ENCODE data around the gene STN1.

Gene STN1

DNA sequence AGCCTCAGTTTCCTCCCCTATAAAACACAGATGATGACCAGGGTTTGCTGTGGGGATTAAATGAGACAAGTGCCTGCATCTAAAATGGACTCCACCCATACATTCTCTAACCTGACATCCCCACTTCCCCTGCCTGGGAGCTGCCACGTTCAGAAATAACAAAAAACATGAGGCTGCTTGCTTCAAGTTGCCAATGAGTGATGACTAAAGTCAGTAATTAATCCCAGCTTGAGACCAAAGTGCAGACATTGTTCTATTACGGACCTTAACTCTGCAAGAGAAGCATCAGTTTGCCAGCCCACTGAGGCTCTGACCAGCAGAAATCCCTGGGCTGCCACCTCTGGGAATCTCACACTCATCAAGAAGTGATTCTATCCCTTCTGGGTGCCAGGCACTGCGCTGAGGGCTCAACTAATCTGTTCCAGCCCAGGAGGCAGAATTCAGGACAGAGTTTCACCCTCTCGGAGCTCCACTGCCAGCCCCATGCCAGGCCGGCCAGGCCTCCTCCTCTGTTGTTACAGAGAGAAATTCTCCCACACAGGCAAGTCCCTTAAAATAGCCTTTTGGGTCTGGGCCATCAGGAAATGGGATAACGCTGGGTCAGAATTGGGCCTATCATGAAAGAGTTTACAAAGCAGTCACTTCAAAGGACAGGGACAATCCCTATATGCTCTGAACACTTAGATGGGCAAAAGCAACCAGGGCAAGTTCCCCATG, 74.0 kb downstream of the STN1 start:
- DNase-seq (ENCODE audit: low spot score), result no peak

DNA sequence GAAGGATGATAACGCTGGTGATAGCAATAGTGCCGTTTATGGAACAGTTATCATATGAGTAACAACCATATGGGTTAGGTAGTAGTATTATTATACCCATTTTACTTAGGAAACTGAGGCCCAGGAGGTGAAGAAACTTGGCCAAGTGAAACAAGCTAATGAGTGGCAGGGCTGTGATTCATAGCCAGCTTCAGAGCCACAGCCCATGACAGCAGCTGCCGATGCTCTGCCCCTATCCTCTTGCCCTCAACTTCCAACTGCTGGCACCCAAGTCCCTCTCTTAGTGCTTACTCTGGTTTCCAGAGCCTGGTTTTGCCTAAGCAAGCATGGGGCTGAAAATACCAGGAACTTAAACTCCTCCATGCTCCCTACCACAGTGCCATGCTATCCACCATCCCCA, 74.9 kb downstream of the STN1 start:
- no peak for DNase-seq (ENCODE audit: low spot score)

DNA sequence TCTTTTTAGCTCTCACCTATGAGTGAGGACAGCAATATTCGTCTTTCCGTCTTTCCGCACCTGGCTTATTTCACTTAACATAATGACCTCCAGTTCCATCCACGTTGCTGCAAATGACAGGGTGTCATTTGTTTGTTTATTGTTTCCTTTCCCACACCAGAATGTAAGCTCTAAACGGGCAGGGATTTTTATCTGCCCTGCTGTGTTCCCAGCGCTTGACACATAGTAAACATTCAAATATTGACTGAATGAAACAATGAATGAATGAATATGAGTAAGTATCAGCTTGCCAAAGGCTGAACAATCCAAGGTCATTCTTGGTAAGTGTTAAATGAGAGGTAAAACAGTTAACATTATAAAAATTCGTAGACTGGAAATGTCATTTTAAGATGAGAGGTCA, 75.4 kb downstream of the STN1 start:
- no peak for DNase-seq (ENCODE audit: low spot score)

DNA sequence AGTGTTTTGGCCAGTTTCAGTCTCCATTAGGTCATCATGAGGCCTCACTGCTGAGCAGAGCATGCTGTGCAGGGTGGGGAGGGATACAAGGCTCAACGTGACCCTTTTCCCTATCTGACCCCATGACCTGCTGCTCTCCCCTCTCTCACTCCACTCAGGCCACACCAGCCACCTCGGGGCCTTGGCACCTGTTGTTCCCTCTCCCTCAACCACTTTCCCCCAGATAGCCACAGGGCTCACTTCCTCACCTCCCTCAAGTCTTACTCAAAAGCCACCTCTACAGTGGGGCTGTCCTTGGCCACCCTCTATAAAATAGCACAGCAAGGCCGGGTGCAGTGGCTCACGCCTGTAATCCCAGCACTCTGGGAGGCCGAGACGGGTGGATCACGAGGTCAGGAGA, 76.5 kb downstream of the STN1 start:
- no peak for DNase-seq (ENCODE audit: low spot score)

- DNase-seq (ENCODE audit: low spot score), result no peak
These were observed 77.3 kb downstream of the STN1 start for GRCh38 chr10:103840740-103841070.

DNA sequence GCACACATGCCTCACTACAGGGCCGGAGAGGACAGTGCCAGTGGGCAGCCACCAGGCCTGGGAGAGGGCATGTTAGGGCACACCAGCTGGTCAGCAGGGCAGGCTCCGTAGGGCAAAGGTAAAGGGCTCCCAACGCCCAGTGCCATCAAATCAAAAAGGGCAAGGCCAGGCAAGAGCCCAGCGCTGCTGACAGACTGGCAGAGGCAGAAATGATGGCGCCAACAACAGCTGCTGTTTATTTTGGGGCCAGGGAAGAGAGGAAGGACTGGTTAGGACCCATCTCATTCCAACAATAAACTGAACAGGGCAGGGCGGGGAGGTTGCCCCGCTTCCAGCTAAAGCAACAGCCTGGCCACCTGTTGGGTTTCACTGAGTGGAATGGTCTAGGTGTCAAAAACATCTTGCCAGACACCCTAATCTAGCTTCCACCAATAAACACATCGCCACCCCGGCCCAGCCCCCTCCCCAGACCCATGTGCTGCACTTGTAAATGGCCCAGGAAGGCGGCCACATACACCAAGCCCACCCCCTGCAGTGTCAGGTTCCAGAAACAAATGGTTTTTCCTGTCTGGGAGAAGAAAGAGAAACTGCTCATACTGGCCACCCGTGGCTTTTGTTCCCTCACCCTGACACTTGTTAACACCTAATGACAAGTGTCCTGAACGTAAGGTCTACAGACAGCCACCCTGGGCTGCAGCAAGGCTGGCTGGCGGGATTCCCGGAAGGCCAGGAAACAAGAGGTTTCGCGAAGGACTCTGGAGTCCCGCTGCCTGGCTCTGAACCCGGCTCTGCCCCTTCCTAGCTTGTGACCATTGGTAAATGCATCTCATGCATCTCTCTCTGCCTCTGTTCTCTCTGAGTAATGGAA, 77.9 kb downstream of the STN1 start:
- DNase-seq (ENCODE audit: low spot score), result no peak

DNA sequence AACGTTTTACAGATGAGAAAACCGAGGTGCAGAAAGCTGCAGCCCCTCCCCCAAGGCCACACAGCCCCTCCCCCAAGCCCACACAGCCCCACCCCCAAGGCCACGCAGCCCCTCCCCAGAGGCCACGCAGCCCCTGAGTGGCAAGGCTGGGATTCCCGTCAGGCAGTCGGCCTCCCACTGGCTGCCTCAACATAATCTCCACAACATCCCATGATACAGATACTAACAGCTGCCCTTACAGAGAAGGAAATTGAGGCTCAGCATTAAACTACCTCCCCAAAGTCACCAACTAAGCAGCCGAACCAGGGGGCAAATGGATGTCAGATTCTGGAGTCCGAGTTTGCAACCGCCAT, 78.5 kb downstream of the STN1 start:
- DNase-seq (ENCODE audit: low spot score), result no peak

GRCh38 chr10:103838862-103839518, 79.0 kb downstream of the STN1 start:
- DNase-seq (ENCODE audit: low spot score), result no peak

DNA sequence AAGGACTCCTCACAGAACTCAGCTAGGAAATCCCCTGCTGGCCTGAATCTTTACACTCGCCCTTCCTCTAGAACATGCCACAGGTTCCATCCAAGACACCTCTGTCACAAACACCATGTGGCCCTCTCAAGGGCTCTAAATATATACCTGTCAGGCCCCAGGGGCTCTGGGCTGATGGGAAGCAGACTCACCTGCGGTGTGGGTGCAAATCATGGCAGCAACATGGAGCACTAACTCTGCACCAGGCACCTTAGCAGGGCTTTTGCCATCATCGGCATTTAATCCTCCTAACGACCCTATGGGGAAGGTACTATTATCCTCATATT, 80.0 kb downstream of the STN1 start:
- DNase-seq (ENCODE audit: low spot score), result no peak

DNA sequence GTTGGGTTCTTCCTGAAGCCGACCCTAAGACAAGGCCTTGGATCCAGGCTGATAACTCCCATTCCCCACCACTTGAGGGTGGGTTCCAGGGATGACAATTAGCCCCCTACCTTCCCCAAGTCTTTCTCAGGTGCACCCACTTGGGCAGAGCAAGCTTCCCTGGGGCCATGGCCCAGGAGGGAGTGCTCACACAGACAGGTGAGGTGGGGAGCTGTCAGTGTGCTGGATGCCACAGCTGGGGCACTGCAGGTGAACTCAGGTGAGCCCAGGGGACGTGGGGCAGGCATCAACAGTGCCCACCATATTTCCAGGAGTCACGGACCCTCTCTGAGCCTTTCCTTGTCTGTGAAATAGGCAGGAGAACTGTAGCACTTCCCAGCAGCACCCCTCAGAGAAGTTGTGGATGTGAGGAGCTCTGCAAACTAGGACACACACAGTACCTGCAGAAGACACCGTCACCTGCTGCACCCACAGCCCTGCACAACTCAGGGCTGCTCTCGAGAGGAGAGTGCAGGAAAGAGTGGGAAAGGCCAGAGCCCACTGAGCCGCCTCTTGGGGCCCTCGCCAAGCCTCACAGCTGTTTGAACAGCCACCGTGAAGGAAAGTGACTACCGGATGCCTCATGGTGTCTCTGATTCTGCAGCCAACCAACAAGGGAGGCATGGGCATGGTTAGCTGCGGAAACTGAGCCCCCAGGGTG, 80.5 kb downstream of the STN1 start:
- peak; percentile 54 for DNase-seq (ENCODE audit: low spot score)

DNA sequence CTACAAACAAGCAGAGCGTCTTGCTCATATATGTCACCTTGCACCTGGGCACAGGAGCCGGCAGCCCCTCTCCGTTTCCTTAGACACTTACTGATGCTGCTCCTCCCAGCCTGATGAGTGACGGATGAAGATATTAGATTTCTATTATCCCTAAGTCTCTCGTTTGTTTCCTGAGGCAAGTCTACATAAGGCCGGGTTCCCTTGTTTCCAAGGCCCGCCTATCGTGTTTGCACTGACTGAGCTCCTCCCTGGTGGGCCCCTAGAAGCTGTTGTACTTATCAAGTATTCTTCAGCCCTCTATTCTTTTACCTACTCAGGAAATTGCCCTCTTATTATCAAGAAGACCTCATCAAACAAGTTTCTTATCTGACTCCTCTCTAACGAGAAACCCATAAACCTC, 81.1 kb downstream of the STN1 start:
- DNase-seq (ENCODE audit: low spot score), result no peak

DNA sequence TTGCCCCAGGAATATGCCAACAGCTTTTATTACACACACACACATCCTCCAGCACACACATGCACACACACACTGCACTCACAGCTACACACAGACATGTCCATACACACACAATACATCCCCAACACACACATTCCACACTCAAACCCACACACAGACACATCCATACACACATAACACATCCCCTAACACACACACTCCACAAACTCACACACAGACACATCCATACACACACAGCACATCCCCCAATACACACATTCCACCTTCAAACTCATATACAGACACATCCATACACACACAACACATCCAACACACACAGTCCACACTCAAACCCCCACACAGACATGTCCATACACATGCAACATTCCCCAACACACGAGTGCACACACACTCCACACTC, 81.7 kb downstream of the STN1 start:
- no peak for DNase-seq (ENCODE audit: low spot score)

DNA sequence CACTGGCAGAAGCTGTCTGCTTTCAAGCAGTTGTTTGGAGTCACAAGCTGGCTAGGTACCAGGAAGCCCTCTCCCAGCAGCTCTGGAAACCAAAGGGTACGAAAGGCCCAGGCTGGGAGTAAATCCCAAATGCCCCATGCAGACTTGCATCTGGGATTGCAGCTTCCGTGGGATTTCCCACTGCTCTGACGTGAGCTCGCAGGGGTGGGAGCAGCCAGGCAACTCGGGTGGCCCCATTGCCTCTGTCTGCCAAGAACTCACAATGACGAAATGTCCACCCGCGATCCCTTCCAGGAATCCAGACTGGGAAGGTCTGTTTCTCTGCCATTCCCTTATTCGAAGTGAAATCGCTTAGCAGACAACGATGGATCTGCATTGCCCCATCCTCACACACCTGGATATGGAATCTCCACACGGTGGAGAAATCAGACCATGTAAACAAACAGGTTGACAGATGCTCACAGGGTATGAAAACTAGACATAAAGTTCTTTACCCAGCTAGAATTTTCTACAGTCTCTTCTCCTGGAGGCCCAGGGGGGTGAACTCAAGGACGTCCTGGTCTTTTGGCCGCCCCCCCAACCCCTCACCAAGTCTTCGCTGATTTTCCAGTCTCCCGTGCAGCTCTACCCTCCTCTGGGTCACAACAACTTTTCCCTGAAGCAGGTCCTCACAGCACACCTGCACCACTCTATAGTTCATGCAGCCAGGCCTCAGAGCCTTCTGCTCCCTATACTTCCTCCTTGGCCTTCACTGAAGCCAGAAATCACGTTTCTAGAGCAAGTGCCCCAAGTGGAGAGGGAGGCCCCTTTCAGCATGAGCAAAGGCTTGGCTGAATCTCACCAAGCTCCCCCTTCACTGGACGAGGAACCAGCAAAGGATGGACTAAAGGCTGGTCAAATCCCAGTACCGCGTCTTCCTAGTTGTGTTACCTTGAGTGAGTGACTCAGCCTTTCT, 82.6 kb downstream of the STN1 start:
- peak; percentile 75 for DNase-seq (ENCODE audit: low spot score)

GRCh38 chr10:103834436-103835095, 83.4 kb downstream of the STN1 start:
- DNase-seq (ENCODE audit: low spot score), result no peak

- no peak for DNase-seq (ENCODE audit: low spot score)
These were observed 84.1 kb downstream of the STN1 start for GRCh38 chr10:103833731-103834365.

DNA sequence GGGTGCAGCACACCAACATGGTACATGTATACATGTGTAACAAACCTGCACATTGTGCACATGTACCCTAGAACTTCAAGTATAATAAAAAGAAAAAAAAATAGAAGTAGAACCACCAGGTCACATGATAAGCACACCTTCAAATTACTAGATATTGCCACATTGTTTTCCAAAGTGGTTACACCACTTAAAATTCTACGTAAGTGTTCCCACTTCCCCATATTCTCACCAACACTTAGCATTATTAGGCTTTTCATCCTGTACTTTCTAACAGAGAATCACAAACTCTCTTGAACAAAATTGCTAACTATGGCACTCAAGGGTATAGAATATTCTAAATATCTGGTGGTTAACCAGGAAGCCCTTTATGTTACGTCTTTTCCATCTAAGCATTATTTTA, 85.2 kb downstream of the STN1 start:
- DNase-seq (ENCODE audit: low spot score), result no peak

Measured in left forelimb (tissue), 1 donor.